HG02588 (cell line): Measurements from ENCODE around the gene SLC6A4.

Experiments
- ATAC-seq: cut with Tn5 transposase; IDR thresholded peaks from one replicate; pipeline ENCODE4 v1.9.1; 2021; ENCODE audit warnings: mild to moderate bottlenecking, moderate library complexity; ENCODE audit not compliant: unreplicated experiment

SLC6A4 gene

GRCh38 chr17:30235386-30236296 lies at the start of gene SLC6A4:
Gene SLC6A4, minus strand, starts transcription at chr17:30235697. Its CDS starts 13,739 bp downstream, at chr17:30221958.
- no peak for ATAC-seq

GRCh38 chr17:30279156-30279555 lies 43.7 kb upstream of the SLC6A4 start:
- ATAC-seq = no peak

GRCh38 chr17:30278032-30278431 lies 42.5 kb upstream of the SLC6A4 start:
- no peak for ATAC-seq

- no peak for ATAC-seq
Observed at GRCh38 chr17:30275911-30276310, 40.4 kb upstream of the SLC6A4 start.

- ATAC-seq = no peak
Observed at GRCh38 chr17:30274887-30275286, 39.4 kb upstream of the SLC6A4 start.

GRCh38 chr17:30273373-30273772 lies 37.9 kb upstream of the SLC6A4 start:
- ATAC-seq = no peak

- ATAC-seq = no peak
Observed at GRCh38 chr17:30271102-30271501, 35.6 kb upstream of the SLC6A4 start.

- no peak for ATAC-seq
Observed at GRCh38 chr17:30267625-30268024, 32.1 kb upstream of the SLC6A4 start.

- ATAC-seq = no peak
Observed at GRCh38 chr17:30263552-30264333, 28.2 kb upstream of the SLC6A4 start.

GRCh38 chr17:30256756-30257506 lies 21.4 kb upstream of the SLC6A4 start:
- no peak for ATAC-seq

- ATAC-seq = no peak
Observed at GRCh38 chr17:30254150-30254549, 18.7 kb upstream of the SLC6A4 start.

GRCh38 chr17:30253312-30253711 lies 17.8 kb upstream of the SLC6A4 start:
- ATAC-seq = no peak

- ATAC-seq = no peak
Observed at GRCh38 chr17:30251931-30252330, 16.4 kb upstream of the SLC6A4 start.

GRCh38 chr17:30249460-30249859 lies 14.0 kb upstream of the SLC6A4 start:
- no peak for ATAC-seq

- ATAC-seq = no peak
Observed at GRCh38 chr17:30248786-30249185, 13.3 kb upstream of the SLC6A4 start.

GRCh38 chr17:30246460-30246859 lies 11.0 kb upstream of the SLC6A4 start:
- no peak for ATAC-seq

- ATAC-seq = no peak
Observed at GRCh38 chr17:30244853-30245385, 9.4 kb upstream of the SLC6A4 start.

- no peak for ATAC-seq
Observed at GRCh38 chr17:30243568-30243967, 8.1 kb upstream of the SLC6A4 start.

GRCh38 chr17:30243002-30243401 lies 7.5 kb upstream of the SLC6A4 start:
- ATAC-seq = no peak

- ATAC-seq = no peak
Observed at GRCh38 chr17:30241051-30241450, 5.6 kb upstream of the SLC6A4 start.

GRCh38 chr17:30240177-30240576 lies 4.7 kb upstream of the SLC6A4 start:
- no peak for ATAC-seq
